Stimulated activated CD8-positive, alpha-beta memory T cell treated with anti-CD3 and anti-CD28 coated beads, Interleukin-7, amount 100 ng/mL, for 48 hours (primary cell): ENCODE data around the gene C10orf90.
"Not testable (repeated sequence)": the region's sequence is repeated elsewhere in the genome, so short reads cannot be mapped to it uniquely, and the experiment has no call there.

ENCODE experiments used
- DNase-seq, 2 donors: peaks; one replicate each; pipeline ENCODE4 v3.0.0-alpha.2; 2020; ENCODE audit warnings: low read depth in 1 of 2; ENCODE audit errors: extremely low read depth in 1 of 2

C10orf90 gene

GRCh38 chr10:126400641-126401040, 269.9 kb downstream of the C10orf90 start:
- DNase-seq: no peak

GRCh38 chr10:126398924-126399323, 271.6 kb downstream of the C10orf90 start:
- no peak for DNase-seq

- no peak for DNase-seq
These were observed 272.1 kb downstream of the C10orf90 start for GRCh38 chr10:126398383-126398743.

GRCh38 chr10:126397640-126398382, 272.7 kb downstream of the C10orf90 start:
- no peak for DNase-seq

GRCh38 chr10:126397156-126397555, 273.3 kb downstream of the C10orf90 start:
- DNase-seq: no peak

GRCh38 chr10:126394948-126395347, 275.5 kb downstream of the C10orf90 start:
- no peak for DNase-seq

GRCh38 chr10:126393076-126393475, 277.4 kb downstream of the C10orf90 start:
- no peak for DNase-seq

GRCh38 chr10:126392469-126392868, 278.0 kb downstream of the C10orf90 start:
- DNase-seq: no peak

- no peak for DNase-seq
These were observed 278.4 kb downstream of the C10orf90 start for GRCh38 chr10:126392068-126392467.

GRCh38 chr10:126391192-126391885, 279.2 kb downstream of the C10orf90 start:
- no peak for DNase-seq

- no peak for DNase-seq
These were observed 280.2 kb downstream of the C10orf90 start for GRCh38 chr10:126390324-126390723.

- DNase-seq: no peak
These were observed 282.3 kb downstream of the C10orf90 start, which contains the start of gene ADAM12 for GRCh38 chr10:126387931-126388911. TSS of gene ADAM12 (minus strand) at chr10:126388477. CDS start at chr10:126388145, 332 bp downstream.

- peak in 1 of 2 donors; percentile 14 for DNase-seq
These were observed 283.2 kb downstream of the C10orf90 start for GRCh38 chr10:126387041-126387921.

GRCh38 chr10:126384269-126384873, 286.1 kb downstream of the C10orf90 start:
- DNase-seq: no peak

GRCh38 chr10:126380352-126381076, 290.0 kb downstream of the C10orf90 start:
- no peak for DNase-seq

GRCh38 chr10:126379166-126379565, 291.3 kb downstream of the C10orf90 start:
- DNase-seq: not testable (repeated sequence)

GRCh38 chr10:126376956-126377355, 293.5 kb downstream of the C10orf90 start:
- DNase-seq: no peak

GRCh38 chr10:126375926-126376554, 294.5 kb downstream of the C10orf90 start:
- DNase-seq: no peak

GRCh38 chr10:126375299-126375698, 295.2 kb downstream of the C10orf90 start:
- DNase-seq: no peak
